GM23338 (cell line): Measurements from ENCODE around the gene SLC9A9. TPM values are rescaled to one million over a fixed set of nuclear protein-coding genes. Genes with fewer than 3 reads are reported as not detected.

Source experiments
- ATAC-seq: fragments of 200-7000 bp; cut with Tn5 transposase; 3 replicates; pipeline ENCODE4 v1.9.1; 2020
- DNase-seq: peaks from one replicate; pipeline ENCODE4 v3.0.0-alpha.2; 2015; ENCODE audit warnings: low spot score
- H2AFZ ChIP-seq: fragments of 200-600 bp; sonication (generic); 2 replicates; pipeline ENCODE4 v1.8.0; 2016; ENCODE audit warnings: antibody characterized with exemption, mild to moderate bottlenecking, moderate library complexity
- H3F3A ChIP-seq: fragments of 200-600 bp; sonication (generic); replicated peaks from 2 replicates; pipeline ENCODE4 v1.8.0; 2017; ENCODE audit warnings: antibody characterized with exemption, mixed run types, low read depth
- H3K27ac ChIP-seq: fragments of 200-600 bp; sonication (generic); 2 replicates; pipeline ENCODE4 v1.6.1; 2016; ENCODE audit warnings: low read depth
- H3K27me3 ChIP-seq: fragments of 200-600 bp; sonication (generic); 2 replicates; pipeline ENCODE4 v1.8.0; 2016; ENCODE audit warnings: mild to moderate bottlenecking, mixed run types, moderate library complexity; ENCODE audit not compliant: insufficient read depth
- H3K36me3 ChIP-seq: fragments of 200-600 bp; sonication (generic); 2 replicates; pipeline ENCODE4 v1.8.0; 2016; ENCODE audit warnings: mild to moderate bottlenecking; ENCODE audit not compliant: insufficient read depth
- H3K4me1 ChIP-seq: fragments of 200-600 bp; sonication (generic); 2 replicates; pipeline ENCODE4 v1.8.0; 2016; ENCODE audit warnings: mild to moderate bottlenecking, moderate library complexity; ENCODE audit not compliant: insufficient read depth
- H3K4me2 ChIP-seq: fragments of 200-600 bp; sonication (generic); 2 replicates; pipeline ENCODE4 v1.7.1; 2017; ENCODE audit warnings: mixed run types
- H3K4me3 ChIP-seq: fragments of 200-600 bp; sonication (generic); 2 replicates; pipeline ENCODE4 v1.6.1; 2016; ENCODE audit warnings: mixed run types
- H3K79me2 ChIP-seq: fragments of 200-600 bp; sonication (generic); replicated peaks from 2 replicates; pipeline ENCODE4 v1.8.0; 2017; ENCODE audit warnings: mild to moderate bottlenecking; ENCODE audit not compliant: insufficient read depth
- H3K9me2 ChIP-seq: fragments of 200-600 bp; sonication (generic); 2 replicates; pipeline ENCODE4 v1.8.0; 2017; ENCODE audit not compliant: insufficient read depth
- H4K20me1 ChIP-seq: fragments of 200-600 bp; sonication (generic); replicated peaks from 2 replicates; pipeline ENCODE4 v1.8.0; 2017; ENCODE audit warnings: mild to moderate bottlenecking; ENCODE audit not compliant: insufficient read depth
- H3K27ac Mint-ChIP-seq: 2 replicates; pipeline ENCODE4 v1.8.0; 2020; ENCODE audit warnings: inconsistent platforms, mild to moderate bottlenecking, moderate library complexity, mixed read lengths
- H3K27me3 Mint-ChIP-seq: 3 replicates; pipeline ENCODE4 v1.8.0; 2022; ENCODE audit warnings: low read depth, mild to moderate bottlenecking, moderate library complexity, mixed read lengths, inconsistent platforms; ENCODE audit not compliant: insufficient read depth, poor library complexity
- H3K36me3 Mint-ChIP-seq: 3 replicates; pipeline ENCODE4 v1.8.0; 2021; ENCODE audit warnings: low read depth, mild to moderate bottlenecking, inconsistent platforms, moderate library complexity, mixed read lengths
- H3K4me1 Mint-ChIP-seq: 3 replicates; pipeline ENCODE4 v1.8.0; 2020; ENCODE audit warnings: mild to moderate bottlenecking, inconsistent platforms, mixed read lengths
- H3K4me3 Mint-ChIP-seq: 3 replicates; pipeline ENCODE4 v1.8.0; 2021; ENCODE audit warnings: moderate library complexity, mild to moderate bottlenecking, inconsistent platforms, mixed read lengths
- H3K9me3 Mint-ChIP-seq: 3 replicates; pipeline ENCODE4 v1.8.0; 2020; ENCODE audit warnings: moderate library complexity, mild to moderate bottlenecking, inconsistent platforms, mixed read lengths
- CREB1 ChIP-seq: fragments of 250-450 bp; sonication (Bioruptor Pico); IDR thresholded peaks from 2 replicates; pipeline ENCODE4 v1.5.0; 2020; ENCODE audit warnings: low read depth, mild to moderate bottlenecking, moderate library complexity
- EZH2 ChIP-seq: fragments of 200-600 bp; sonication (generic); IDR thresholded peaks from one replicate; pipeline ENCODE4 v1.8.0; 2017; ENCODE audit warnings: antibody characterized with exemption, mild to moderate bottlenecking, low read depth; ENCODE audit not compliant: unreplicated experiment
- EZH2phosphoT487 ChIP-seq: fragments of 200-600 bp; sonication (generic); IDR thresholded peaks from one replicate; pipeline ENCODE4 v1.8.1; 2018; ENCODE audit warnings: antibody characterized with exemption; ENCODE audit not compliant: unreplicated experiment
- POLR2AphosphoS5 ChIP-seq: IDR thresholded peaks from 2 replicates; pipeline ENCODE4 v1.6.1; 2016; ENCODE audit warnings: antibody characterized with exemption, low read depth
- STAT1 ChIP-seq: IDR thresholded peaks from one replicate; pipeline ENCODE4 v1.6.1; 2016; ENCODE audit warnings: antibody characterized with exemption; ENCODE audit not compliant: unreplicated experiment
- ZNF114 ChIP-seq: fragments of 250-450 bp; sonication (Bioruptor Pico); IDR thresholded peaks from 2 replicates; pipeline ENCODE4 v1.5.0; 2020; ENCODE audit warnings: mild to moderate bottlenecking, moderate library complexity
- ZNF331 ChIP-seq: fragments of 250-450 bp; sonication (Bioruptor Pico); IDR thresholded peaks from 2 replicates; pipeline ENCODE4 v1.5.0; 2020; ENCODE audit warnings: low read depth, mild to moderate bottlenecking, moderate library complexity
- polyA plus RNA-seq: library from polyadenylated mRNA; unstranded; fragments of >200 nt; fragmentation: Nextera tagmentation; extraction: Ambion mirVana; gene quantifications from 2 replicates; pipeline ENCODE4 v1.2.1, GENCODE V29; 2016
- total RNA-seq: library from RNA; depleted of rRNA; stranded (reverse); fragments of >200 nt; shearing (Covaris generic); gene quantifications from 2 replicates; pipeline ENCODE4 v1.2.3, GENCODE V29; 2014
- TF ChIP-seq, protein P1 (sequence below), 2 experiments: fragments of 200-600 bp in 1 of 2; sonication (generic) in 1 of 2; conservative IDR thresholded peaks; 2 replicates each; pipeline versions ENCODE4 v1.5.1 to v1.6.1; 2016 to 2017; ENCODE audit warnings: antibody characterized with exemption in 2 of 2, low read depth in 2 of 2, mild to moderate bottlenecking in 2 of 2, moderate library complexity in 1 of 2
- TF ChIP-seq, protein P2 (sequence below): IDR thresholded peaks from one replicate; pipeline ENCODE4 v1.6.1; 2018; ENCODE audit warnings: antibody characterized with exemption; ENCODE audit not compliant: unreplicated experiment
- TF ChIP-seq, protein P3 (sequence below): IDR thresholded peaks from 2 replicates; pipeline ENCODE4 v1.6.1; 2016; ENCODE audit warnings: antibody characterized with exemption

Gene SLC9A9
- total and polyA plus RNA-seq, 2 experiments from 2014 or later, result 1.3 to 1.6 TPM

DNA sequence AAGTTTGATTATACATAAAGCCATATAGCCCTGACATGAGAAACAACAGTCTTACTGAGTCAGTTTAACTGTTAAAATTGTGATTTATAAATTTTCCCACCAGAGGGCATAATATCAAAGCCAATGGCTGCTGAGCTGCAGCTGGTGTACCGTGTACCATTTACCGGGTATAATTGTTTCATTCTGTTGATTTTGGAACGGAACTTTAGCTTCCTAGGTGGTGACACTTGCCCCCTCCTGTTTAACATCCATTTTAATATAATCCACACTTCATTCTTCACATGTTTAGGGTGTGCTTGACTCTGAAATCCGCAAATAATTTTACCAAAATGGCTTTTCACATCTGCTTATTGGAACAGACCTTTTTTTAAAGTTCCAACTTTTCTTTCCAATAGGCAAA is 72.8 kb downstream of the SLC9A9 start:
- no peaks in the 10 kb centered on the region for H3K36me3 Mint-ChIP-seq
- Histone ChIP-seq H2AFZ (no peak overlapping the region), H3K4me1 (no peaks in the 10 kb centered on the region), H3K79me2 (no peaks in the 10 kb centered on the region), H3K4me2 (no peak overlapping the region), H3K9me2 (no peaks in the 10 kb centered on the region), H4K20me1 (no peaks in the 10 kb centered on the region), H3K36me3 (no peaks in the 10 kb centered on the region), H3K4me3 (no peak overlapping the region), H3K27me3 (no peaks in the 10 kb centered on the region), H3K27ac (no peak overlapping the region), H3F3A (no peaks in the 10 kb centered on the region)
- TF ChIP-seq, protein P1, sequence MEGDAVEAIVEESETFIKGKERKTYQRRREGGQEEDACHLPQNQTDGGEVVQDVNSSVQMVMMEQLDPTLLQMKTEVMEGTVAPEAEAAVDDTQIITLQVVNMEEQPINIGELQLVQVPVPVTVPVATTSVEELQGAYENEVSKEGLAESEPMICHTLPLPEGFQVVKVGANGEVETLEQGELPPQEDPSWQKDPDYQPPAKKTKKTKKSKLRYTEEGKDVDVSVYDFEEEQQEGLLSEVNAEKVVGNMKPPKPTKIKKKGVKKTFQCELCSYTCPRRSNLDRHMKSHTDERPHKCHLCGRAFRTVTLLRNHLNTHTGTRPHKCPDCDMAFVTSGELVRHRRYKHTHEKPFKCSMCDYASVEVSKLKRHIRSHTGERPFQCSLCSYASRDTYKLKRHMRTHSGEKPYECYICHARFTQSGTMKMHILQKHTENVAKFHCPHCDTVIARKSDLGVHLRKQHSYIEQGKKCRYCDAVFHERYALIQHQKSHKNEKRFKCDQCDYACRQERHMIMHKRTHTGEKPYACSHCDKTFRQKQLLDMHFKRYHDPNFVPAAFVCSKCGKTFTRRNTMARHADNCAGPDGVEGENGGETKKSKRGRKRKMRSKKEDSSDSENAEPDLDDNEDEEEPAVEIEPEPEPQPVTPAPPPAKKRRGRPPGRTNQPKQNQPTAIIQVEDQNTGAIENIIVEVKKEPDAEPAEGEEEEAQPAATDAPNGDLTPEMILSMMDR (conservative IDR thresholded peaks at IDR 0.05; ENCODE audit: low read depth in 2 of 2), result peak; percentile 67 to 74
- no peak for TF ChIP-seq EZH2phosphoT487
- ATAC-seq, result peak; percentile 78
- H3K9me3 Mint-ChIP-seq, result no peaks in the 10 kb centered on the region
- H3K27ac Mint-ChIP-seq, result no peak overlapping the region
- peaks cover 3% of the 10 kb centered on the region; the same call in 1 of the 3 replicates for H3K4me1 Mint-ChIP-seq
- peak; percentile 62 for DNase-seq
- peaks cover 2% of the 10 kb centered on the region for H3K27me3 Mint-ChIP-seq
- H3K4me3 Mint-ChIP-seq, result no peak overlapping the region

DNA sequence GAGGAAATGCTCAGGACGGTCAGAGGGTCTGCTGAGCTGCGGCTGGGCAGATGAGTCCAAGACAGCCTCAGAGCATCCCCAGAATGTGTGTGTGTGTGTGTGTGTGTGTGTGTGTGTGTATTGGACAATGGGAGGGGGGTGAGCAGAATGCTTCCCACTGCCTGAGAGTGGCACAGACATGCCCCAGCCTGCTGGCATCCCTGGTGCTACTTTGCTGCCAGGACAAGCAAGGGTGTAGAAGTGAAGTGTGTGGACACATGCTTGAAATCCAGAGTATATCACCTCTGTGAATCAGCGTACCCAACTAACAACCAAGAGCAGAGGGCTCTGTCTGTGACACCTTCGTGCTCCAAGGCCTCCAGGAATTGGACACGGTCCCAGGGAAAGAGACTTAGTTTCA is 76.3 kb downstream of the SLC9A9 start:
- no peak for ATAC-seq
- DNase-seq, result no peak
- no peak overlapping the region for H2AFZ ChIP-seq
- no peaks in the 10 kb centered on the region for H3K27me3 ChIP-seq
- no peak for TF ChIP-seq POLR2AphosphoS5
- no peak for TF ChIP-seq CREB1 (CRISPR knock-in tag)
- no peak for TF ChIP-seq ZNF331 (CRISPR knock-in tag)
- no peak for TF ChIP-seq ZNF114 (CRISPR knock-in tag)
- TF ChIP-seq, protein P1 (conservative IDR thresholded peaks at IDR 0.05; ENCODE audit: low read depth in 2 of 2), result no peak
- TF ChIP-seq, protein P2, sequence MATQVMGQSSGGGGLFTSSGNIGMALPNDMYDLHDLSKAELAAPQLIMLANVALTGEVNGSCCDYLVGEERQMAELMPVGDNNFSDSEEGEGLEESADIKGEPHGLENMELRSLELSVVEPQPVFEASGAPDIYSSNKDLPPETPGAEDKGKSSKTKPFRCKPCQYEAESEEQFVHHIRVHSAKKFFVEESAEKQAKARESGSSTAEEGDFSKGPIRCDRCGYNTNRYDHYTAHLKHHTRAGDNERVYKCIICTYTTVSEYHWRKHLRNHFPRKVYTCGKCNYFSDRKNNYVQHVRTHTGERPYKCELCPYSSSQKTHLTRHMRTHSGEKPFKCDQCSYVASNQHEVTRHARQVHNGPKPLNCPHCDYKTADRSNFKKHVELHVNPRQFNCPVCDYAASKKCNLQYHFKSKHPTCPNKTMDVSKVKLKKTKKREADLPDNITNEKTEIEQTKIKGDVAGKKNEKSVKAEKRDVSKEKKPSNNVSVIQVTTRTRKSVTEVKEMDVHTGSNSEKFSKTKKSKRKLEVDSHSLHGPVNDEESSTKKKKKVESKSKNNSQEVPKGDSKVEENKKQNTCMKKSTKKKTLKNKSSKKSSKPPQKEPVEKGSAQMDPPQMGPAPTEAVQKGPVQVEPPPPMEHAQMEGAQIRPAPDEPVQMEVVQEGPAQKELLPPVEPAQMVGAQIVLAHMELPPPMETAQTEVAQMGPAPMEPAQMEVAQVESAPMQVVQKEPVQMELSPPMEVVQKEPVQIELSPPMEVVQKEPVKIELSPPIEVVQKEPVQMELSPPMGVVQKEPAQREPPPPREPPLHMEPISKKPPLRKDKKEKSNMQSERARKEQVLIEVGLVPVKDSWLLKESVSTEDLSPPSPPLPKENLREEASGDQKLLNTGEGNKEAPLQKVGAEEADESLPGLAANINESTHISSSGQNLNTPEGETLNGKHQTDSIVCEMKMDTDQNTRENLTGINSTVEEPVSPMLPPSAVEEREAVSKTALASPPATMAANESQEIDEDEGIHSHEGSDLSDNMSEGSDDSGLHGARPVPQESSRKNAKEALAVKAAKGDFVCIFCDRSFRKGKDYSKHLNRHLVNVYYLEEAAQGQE, result no peak
- TF ChIP-seq, protein P3, sequence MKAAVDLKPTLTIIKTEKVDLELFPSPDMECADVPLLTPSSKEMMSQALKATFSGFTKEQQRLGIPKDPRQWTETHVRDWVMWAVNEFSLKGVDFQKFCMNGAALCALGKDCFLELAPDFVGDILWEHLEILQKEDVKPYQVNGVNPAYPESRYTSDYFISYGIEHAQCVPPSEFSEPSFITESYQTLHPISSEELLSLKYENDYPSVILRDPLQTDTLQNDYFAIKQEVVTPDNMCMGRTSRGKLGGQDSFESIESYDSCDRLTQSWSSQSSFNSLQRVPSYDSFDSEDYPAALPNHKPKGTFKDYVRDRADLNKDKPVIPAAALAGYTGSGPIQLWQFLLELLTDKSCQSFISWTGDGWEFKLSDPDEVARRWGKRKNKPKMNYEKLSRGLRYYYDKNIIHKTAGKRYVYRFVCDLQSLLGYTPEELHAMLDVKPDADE, result no peak
- TF ChIP-seq EZH2, result no peak
- TF ChIP-seq STAT1, result no peak
- no peaks in the 10 kb centered on the region for H3K36me3 ChIP-seq
- no peaks in the 10 kb centered on the region for H3K79me2 ChIP-seq
- H3K4me1 ChIP-seq, result no peaks in the 10 kb centered on the region
- no peaks in the 10 kb centered on the region for H3F3A ChIP-seq
- H4K20me1 ChIP-seq, result no peaks in the 10 kb centered on the region
- Mint-ChIP-seq H3K9me3 (no peaks in the 10 kb centered on the region), H3K27ac (no peak overlapping the region), H3K4me3 (no peak overlapping the region), H3K36me3 (no peaks in the 10 kb centered on the region), H3K4me1 (peaks cover 2% of the 10 kb centered on the region; the same call in 1 of the 3 replicates), H3K27me3 (peaks cover 2% of the 10 kb centered on the region)
- H3K4me3 ChIP-seq, result no peak overlapping the region
- H3K9me2 ChIP-seq, result no peaks in the 10 kb centered on the region
- no peak overlapping the region for H3K27ac ChIP-seq
- H3K4me2 ChIP-seq, result no peak overlapping the region
